Left kidney (tissue), 1 donor: ENCODE data around the gene OR6C75. TPM values are rescaled to one million over a fixed set of nuclear protein-coding genes. Genes with fewer than 3 reads are reported as not detected.

Experiments used
- polyA plus RNA-seq: library from polyadenylated mRNA; unstranded; fragments of 120-200 nt; gene quantifications from one replicate; pipeline ENCODE4 v1.2.1, GENCODE V29; 2013; ENCODE audit not compliant: insufficient read length

The OR6C75 gene
- polyA plus RNA-seq, 1 donor = 0.07 TPM

Other genes with a start within 250 kb of the OR6C75 start
- gene OR9K2, start 236.6 kb upstream of the OR6C75 start, polyA plus RNA-seq = not detected
- not detected for gene OR10A7, start 141.9 kb upstream of the OR6C75 start, polyA plus RNA-seq
- not detected for gene OR6C74, start 118.4 kb upstream of the OR6C75 start, polyA plus RNA-seq
- 0.08 TPM for gene OR6C6, start 66.4 kb upstream of the OR6C75 start, polyA plus RNA-seq
- gene OR6C1, start 48.6 kb upstream of the OR6C75 start, polyA plus RNA-seq = not detected
- not detected for gene OR6C3, start 32.2 kb upstream of the OR6C75 start, polyA plus RNA-seq
- not detected for gene OR6C65, start 37.6 kb downstream of the OR6C75 start, polyA plus RNA-seq
- not detected for gene OR6C76, start 63.3 kb downstream of the OR6C75 start, polyA plus RNA-seq
- gene OR6C2, start 81.1 kb downstream of the OR6C75 start, polyA plus RNA-seq = not detected
- not detected for gene OR6C70, start 107.2 kb downstream of the OR6C75 start, polyA plus RNA-seq
- not detected for gene OR6C68, start 129.4 kb downstream of the OR6C75 start, polyA plus RNA-seq
- gene OR6C4, start 186.6 kb downstream of the OR6C75 start, polyA plus RNA-seq = not detected
- not detected for gene OR2AP1, start 209.5 kb downstream of the OR6C75 start, polyA plus RNA-seq